ENCODE data around the gene GOLGA7B. TPM values are rescaled to one million over a fixed set of nuclear protein-coding genes. Genes with fewer than 3 reads are reported as not detected.

GOLGA7B gene
- total RNA-seq = 1 to 10 TPM; 1.0 to 2.6 (median 1.1) TPM

GRCh38 chr10:97849687-97850402, at the start of gene GOLGA7B:
TSS of gene GOLGA7B (plus strand) at chr10:97849843. CDS start at chr10:97850304, 461 bp downstream.
- H3K36me3 ChIP-seq = no peaks in the 10 kb centered on the region
- peak within 1 kb of the TSS; percentile 63 to 75 (median 66) for H3K4me3 ChIP-seq
- no peak for TF ChIP-seq EP300 (IDR thresholded peaks at IDR 0.05)
- H3K9me3 ChIP-seq = no peaks in the 10 kb centered on the region
- peak; percentile 64 to 76 for ATAC-seq (ENCODE audit: low FRiP score in 2 of 2)
- H3K27ac ChIP-seq = peak within 1 kb of the TSS in 1 of 4 donors; percentile 35
- WGBS, 2 donors = 2% methylated on average over 12 to 19 of the region's 87 CpGs
- peak; percentile 50 to 91 for DNase-seq
- H3K4me1 ChIP-seq = peaks cover 10 to 20% (median 15%) of the 10 kb centered on the region in 4 donors
- H3K27me3 ChIP-seq = peaks cover 0 to 9% (median 2%) of the 10 kb centered on the region in 4 donors

- DNase-seq = no peak
- H3K9me3 ChIP-seq = peaks cover 0 to 6% (median 2%) of the 10 kb centered on the region in 4 donors
- H3K4me3 ChIP-seq = no peak overlapping the region
- H3K27ac ChIP-seq = no peak overlapping the region
- no peaks in the 10 kb centered on the region for H3K36me3 ChIP-seq
- no peaks in the 10 kb centered on the region for H3K4me1 ChIP-seq
- H3K27me3 ChIP-seq = no peaks in the 10 kb centered on the region
- no peak for ATAC-seq (ENCODE audit: low FRiP score in 2 of 2)
- WGBS, 2 donors = 85 to 100% methylated on average over 1 to 8 of the region's 9 CpGs
- TF ChIP-seq POLR2AphosphoS5 (IDR thresholded peaks at IDR 0.05) = no peak
- no peak for TF ChIP-seq EP300 (IDR thresholded peaks at IDR 0.05)
- TF ChIP-seq CTCF (IDR thresholded peaks at IDR 0.05) = no peak
- no peak for TF ChIP-seq POLR2A (IDR thresholded peaks at IDR 0.05)
Observed at GRCh38 chr10:97800474-97800873, 49.2 kb upstream of the GOLGA7B start.

GRCh38 chr10:97801422-97801821, 48.2 kb upstream of the GOLGA7B start:
- Histone ChIP-seq H3K27me3 (no peaks in the 10 kb centered on the region), H3K36me3 (no peaks in the 10 kb centered on the region), H3K4me1 (no peaks in the 10 kb centered on the region), H3K9me3 (peaks cover 0 to 6% (median 2%) of the 10 kb centered on the region in 4 donors), H3K27ac (no peak overlapping the region), H3K4me3 (no peak overlapping the region)
- TF ChIP-seq POLR2AphosphoS5 (IDR thresholded peaks at IDR 0.05) = no peak
- no peak for TF ChIP-seq CTCF (IDR thresholded peaks at IDR 0.05)
- no peak for TF ChIP-seq POLR2A (IDR thresholded peaks at IDR 0.05)
- TF ChIP-seq EP300 (IDR thresholded peaks at IDR 0.05) = no peak
- peak in 1 of 2 donors; percentile 32 for ATAC-seq (ENCODE audit: low FRiP score in 2 of 2)
- no peak for DNase-seq
- WGBS, 2 donors = 77 to 79% methylated on average over 3 to 5 of the region's 5 CpGs

GRCh38 chr10:97805096-97805884, 44.4 kb upstream of the GOLGA7B start:
- Histone ChIP-seq H3K36me3 (no peaks in the 10 kb centered on the region), H3K27me3 (no peaks in the 10 kb centered on the region), H3K9me3 (no peaks in the 10 kb centered on the region), H3K27ac (no peak overlapping the region), H3K4me3 (no peak overlapping the region), H3K4me1 (no peaks in the 10 kb centered on the region)
- DNase-seq (peak in 1 of 2 donors; percentile 51), ATAC-seq (ENCODE audit: low FRiP score in 2 of 2) (no peak)
- 64 to 79% methylated on average over 12 of the region's 12 CpGs for WGBS, 2 donors
- TF ChIP-seq POLR2AphosphoS5 (IDR thresholded peaks at IDR 0.05) (no peak), CTCF (IDR thresholded peaks at IDR 0.05) (no peak), POLR2A (IDR thresholded peaks at IDR 0.05) (no peak), EP300 (IDR thresholded peaks at IDR 0.05) (no peak)

GRCh38 chr10:97805949-97806348, 43.7 kb upstream of the GOLGA7B start:
- ATAC-seq (ENCODE audit: low FRiP score in 2 of 2) (no peak), DNase-seq (no peak)
- H3K36me3 ChIP-seq = no peaks in the 10 kb centered on the region
- H3K4me3 ChIP-seq = no peak overlapping the region
- no peaks in the 10 kb centered on the region for H3K9me3 ChIP-seq
- WGBS, 2 donors = 82 to 86% methylated on average over 6 of the region's 6 CpGs
- no peak overlapping the region for H3K27ac ChIP-seq
- H3K27me3 ChIP-seq = no peaks in the 10 kb centered on the region
- H3K4me1 ChIP-seq = no peaks in the 10 kb centered on the region
- TF ChIP-seq EP300 (IDR thresholded peaks at IDR 0.05) = no peak
- TF ChIP-seq POLR2A (IDR thresholded peaks at IDR 0.05) = no peak
- TF ChIP-seq POLR2AphosphoS5 (IDR thresholded peaks at IDR 0.05) = no peak
- no peak for TF ChIP-seq CTCF (IDR thresholded peaks at IDR 0.05)

Data from upper lobe of left lung (tissue), 6 donors.